B cell (primary cell): ENCODE results near the gene TMEM108. TPM values are rescaled to one million over a fixed set of nuclear protein-coding genes. Genes with fewer than 3 reads are reported as not detected.

Experiments used
- ATAC-seq: fragments of 200-7000 bp; cut with Tn5 transposase; one replicate; pipeline ENCODE4 v1.10.0; 2021; ENCODE audit warnings: low read depth, mild to moderate bottlenecking, moderate number of reproducible peaks, moderate library complexity
- CTCF ChIA-PET: fragments of 350-600 bp; sonication (Branson Sonifier 250); formaldehyde crosslinking; loops from one replicate; lab custom pipeline; 2021; ENCODE audit warnings: antibody characterized with exemption, inconsistent platforms; lab: Charles Lee
- POLR2A ChIA-PET: fragments of 350-600 bp; sonication (Branson Sonifier 250); formaldehyde crosslinking; loops from one replicate; lab custom pipeline; 2021; ENCODE audit warnings: antibody characterized with exemption; lab: Charles Lee
- DNase-seq: peaks from one replicate; pipeline ENCODE4 v3.0.0; 2013
- H2AFZ ChIP-seq: 2 replicates; pipeline ENCODE4 v1.6.1; 2012; ENCODE audit warnings: mild to moderate bottlenecking, low read depth, low read length; ENCODE audit not compliant: insufficient read depth, poor library complexity, severe bottlenecking
- H3K27ac ChIP-seq, 2 donors: 1 replicate in 1 of 2; 2 replicates in 1 of 2; pipeline ENCODE4 v1.5.1; 2012 to 2013; ENCODE audit warnings: low read length in 2 of 2, mild to moderate bottlenecking in 2 of 2, moderate library complexity in 1 of 2
- H3K27me3 ChIP-seq, 4 experiments: fragments of 200-600 bp in 1 of 4; sonication (generic) in 1 of 4; replicated peaks in 1 of 4; 1 replicate in 2 of 4; 2 replicates in 2 of 4; pipeline versions ENCODE4 v1.6.1 to v1.7.0; 2013 to 2016; ENCODE audit warnings: low read length in 3 of 4, mild to moderate bottlenecking in 2 of 4, mixed read lengths in 1 of 4, moderate library complexity in 1 of 4; ENCODE audit not compliant: insufficient read depth in 4 of 4, control insufficient read depth in 3 of 4; ENCODE audit errors: control extremely low read depth in 1 of 4
- H3K36me3 ChIP-seq, 2 experiments: replicated peaks in 1 of 2; 1 replicate in 1 of 2; 2 replicates in 1 of 2; pipeline versions ENCODE4 v1.6.1 to v1.7.1; 2013; ENCODE audit warnings: low read length in 1 of 2; ENCODE audit not compliant: insufficient read depth in 2 of 2, control insufficient read depth in 1 of 2; ENCODE audit errors: control extremely low read depth in 1 of 2, extremely low read depth in 1 of 2
- H3K4me1 ChIP-seq, 2 donors: fragments of 200-600 bp in 1 of 2; sonication (generic) in 1 of 2; 1 replicate in 1 of 2; 2 replicates in 1 of 2; pipeline versions ENCODE4 v1.5.1 to v1.6.1; 2013 to 2017; ENCODE audit warnings: low read length in 2 of 2; ENCODE audit not compliant: control insufficient read depth in 2 of 2, insufficient read depth in 2 of 2
- H3K4me2 ChIP-seq: replicated peaks from 2 replicates; pipeline ENCODE3; 2012; ENCODE audit warnings: mild to moderate bottlenecking, low read depth, low read length; ENCODE audit not compliant: poor library complexity, severe bottlenecking
- H3K4me3 ChIP-seq, 5 experiments: fragments of 200-600 bp in 1 of 5; sonication (generic) in 1 of 5; 1 replicate in 3 of 5; 2 replicates in 2 of 5; pipeline versions ENCODE4 v1.5.1 to v1.7.0; 2011 to 2016; ENCODE audit warnings: low read length in 4 of 5, mild to moderate bottlenecking in 4 of 5, low read depth in 2 of 5, control low read depth in 1 of 5, moderate library complexity in 1 of 5; ENCODE audit not compliant: insufficient read depth in 1 of 5; ENCODE audit errors: control extremely low read depth in 1 of 5, extremely low read depth in 1 of 5
- H3K79me2 ChIP-seq: fragments of 200-600 bp; sonication (generic); one replicate; pipeline ENCODE4 v1.6.0; 2016; ENCODE audit warnings: low read length; ENCODE audit not compliant: control insufficient read depth, insufficient read depth
- H3K9ac ChIP-seq: fragments of 200-600 bp; sonication (generic); 2 replicates; pipeline ENCODE4 v1.6.1; 2017; ENCODE audit warnings: mild to moderate bottlenecking, low read length, moderate library complexity
- H3K9me3 ChIP-seq, 3 donors: one replicate each; pipeline versions ENCODE4 v1.6.1 to v1.7.1; 2013; ENCODE audit warnings: low read length in 2 of 3; ENCODE audit not compliant: control insufficient read depth in 2 of 3, insufficient read depth in 1 of 3; ENCODE audit errors: control extremely low read depth in 1 of 3
- H4K20me1 ChIP-seq: 2 replicates; pipeline ENCODE4 v1.6.0; 2012; ENCODE audit warnings: mild to moderate bottlenecking, low read length; ENCODE audit not compliant: insufficient read depth, control insufficient read depth, poor library complexity, severe bottlenecking
- H3K27ac Mint-ChIP-seq: one replicate; pipeline ENCODE4 v1.8.0; 2021; ENCODE audit warnings: mixed read lengths
- H3K27me3 Mint-ChIP-seq: one replicate; pipeline ENCODE4 v1.8.0; 2021; ENCODE audit warnings: mixed read lengths
- H3K4me1 Mint-ChIP-seq: one replicate; pipeline ENCODE4 v1.8.0; 2021; ENCODE audit warnings: mixed read lengths
- H3K4me3 Mint-ChIP-seq: one replicate; pipeline ENCODE4 v1.8.0; 2021; ENCODE audit warnings: mixed read lengths
- H3K9me3 Mint-ChIP-seq: one replicate; pipeline ENCODE4 v1.8.0; 2022; ENCODE audit warnings: mixed read lengths; ENCODE audit not compliant: insufficient read depth
- EZH2 ChIP-seq: IDR thresholded peaks from 2 replicates; pipeline ENCODE4 v1.6.1; 2012; ENCODE audit warnings: borderline replicate concordance, low read depth, mild to moderate bottlenecking, moderate library complexity, low read length; ENCODE audit not compliant: insufficient read depth, poor library complexity, severe bottlenecking
- WGBS: methylation state at CpG from one replicate; pipeline ENCODE4 v1.1.5; 2013; ENCODE audit warnings: missing lambda C conversion rate; ENCODE audit not compliant: insufficient coverage; 5-methylcytosine and 5-hydroxymethylcytosine counted together
- intact Hi-C: fragments of 100-400 bp; cut with micrococcal nuclease; formaldehyde crosslinking; loops from one replicate; pipeline ENCODE4 v1.10.0; 2022
- polyA plus RNA-seq: library from polyadenylated mRNA; depleted of rRNA; stranded (reverse); fragments of >200 nt; gene quantifications from 2 replicates; pipeline ENCODE4 v1.2.3, GENCODE V29; 2012
- total RNA-seq, 2 donors: library from RNA; stranded (reverse); fragments of 120-200 nt in 1 of 2; gene quantifications; 1 replicate in 1 of 2; 2 replicates in 1 of 2; pipeline versions ENCODE4 v1.2.3 to v1.2.4, GENCODE V29; 2013 to 2022
- TF ChIP-seq, protein P1 (sequence below): fragments of 200-600 bp; IDR thresholded peaks from one replicate; pipeline ENCODE4 v1.8.0; 2022; ENCODE audit warnings: antibody characterized with exemption, mild to moderate bottlenecking

Gene TMEM108
- total and polyA plus RNA-seq, 2 donors (not counting 1 experiment from before 2014, with no cell fraction given): not detected

DNA sequence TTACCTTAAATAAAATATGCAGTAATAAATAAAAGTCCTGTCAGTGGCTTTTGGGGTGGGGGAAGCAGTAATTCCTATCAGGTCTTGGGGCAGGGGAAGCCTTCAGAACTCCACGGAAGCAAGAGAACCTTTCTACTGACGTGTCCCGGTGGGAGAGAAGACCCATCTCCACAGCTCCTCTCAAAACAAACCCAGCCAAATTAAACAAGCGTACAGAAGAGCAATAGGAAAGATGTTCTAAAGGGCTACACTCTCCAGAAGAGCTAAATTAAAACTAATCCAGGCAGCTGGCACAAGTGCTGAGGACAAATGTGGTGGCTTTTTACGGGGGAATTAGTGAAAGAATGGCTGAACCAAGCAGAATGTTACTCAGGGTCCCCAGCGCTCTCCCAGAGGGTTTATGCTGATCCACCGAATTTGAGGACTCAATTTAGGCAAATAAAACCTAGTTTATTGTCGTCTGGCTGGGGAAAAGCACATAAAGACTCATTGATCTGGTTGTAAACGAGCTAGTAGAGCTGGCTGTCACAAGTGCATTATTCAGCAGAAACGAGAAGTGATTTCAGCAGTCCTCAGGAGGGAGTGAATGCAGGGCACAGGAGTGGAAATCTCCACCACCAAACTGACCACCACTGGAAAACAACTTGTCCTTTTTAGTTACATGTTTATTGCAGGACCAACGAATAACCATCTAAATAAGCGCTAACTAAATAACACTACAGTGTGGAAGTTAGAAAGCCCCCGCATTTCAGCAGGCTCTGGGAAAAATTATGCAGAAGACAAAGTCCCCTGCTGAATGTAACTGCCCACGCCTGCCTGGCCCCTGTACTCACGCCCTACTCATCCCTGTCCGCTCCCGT, 375.2 kb downstream of the TMEM108 start:
- POLR2A ChIA-PET: no interaction called here
- H3K9me3 ChIP-seq: no peaks in the 10 kb centered on the region
- peak overlapping the region; percentile 36 for H2AFZ ChIP-seq
- DNase-seq: no peak
- Mint-ChIP-seq H3K27ac (no peak overlapping the region), H3K4me1 (peaks cover 5% of the 10 kb centered on the region), H3K4me3 (no peak overlapping the region), H3K27me3 (peaks cover 18% of the 10 kb centered on the region), H3K9me3 (no peaks in the 10 kb centered on the region)
- no peaks in the 10 kb centered on the region for H4K20me1 ChIP-seq
- no peaks in the 10 kb centered on the region for H3K79me2 ChIP-seq
- no peak overlapping the region for H3K4me2 ChIP-seq
- H3K36me3 ChIP-seq: no peaks in the 10 kb centered on the region
- no peaks in the 10 kb centered on the region for H3K4me1 ChIP-seq
- intact Hi-C loops: no loop called here
- no peak for TF ChIP-seq EZH2
- TF ChIP-seq, protein P1, sequence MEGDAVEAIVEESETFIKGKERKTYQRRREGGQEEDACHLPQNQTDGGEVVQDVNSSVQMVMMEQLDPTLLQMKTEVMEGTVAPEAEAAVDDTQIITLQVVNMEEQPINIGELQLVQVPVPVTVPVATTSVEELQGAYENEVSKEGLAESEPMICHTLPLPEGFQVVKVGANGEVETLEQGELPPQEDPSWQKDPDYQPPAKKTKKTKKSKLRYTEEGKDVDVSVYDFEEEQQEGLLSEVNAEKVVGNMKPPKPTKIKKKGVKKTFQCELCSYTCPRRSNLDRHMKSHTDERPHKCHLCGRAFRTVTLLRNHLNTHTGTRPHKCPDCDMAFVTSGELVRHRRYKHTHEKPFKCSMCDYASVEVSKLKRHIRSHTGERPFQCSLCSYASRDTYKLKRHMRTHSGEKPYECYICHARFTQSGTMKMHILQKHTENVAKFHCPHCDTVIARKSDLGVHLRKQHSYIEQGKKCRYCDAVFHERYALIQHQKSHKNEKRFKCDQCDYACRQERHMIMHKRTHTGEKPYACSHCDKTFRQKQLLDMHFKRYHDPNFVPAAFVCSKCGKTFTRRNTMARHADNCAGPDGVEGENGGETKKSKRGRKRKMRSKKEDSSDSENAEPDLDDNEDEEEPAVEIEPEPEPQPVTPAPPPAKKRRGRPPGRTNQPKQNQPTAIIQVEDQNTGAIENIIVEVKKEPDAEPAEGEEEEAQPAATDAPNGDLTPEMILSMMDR: no peak
- 28% methylated on average over 9 of the region's 17 CpGs for WGBS
- H3K27ac ChIP-seq: no peak overlapping the region
- no peak overlapping the region for H3K4me3 ChIP-seq
- H3K27me3 ChIP-seq: peaks cover 0 to 8% (median 4%) of the 10 kb centered on the region in 4 experiments
- CTCF ChIA-PET: interaction anchor here (0.8 to 2.0 kb wide), 4 partner anchors 11 to 165 kb away, joined by 3 to 4 read pairs (median 4); no protein-coding TSS in a partner anchor
- ATAC-seq: peak; percentile 33
- H3K9ac ChIP-seq: no peak overlapping the region

DNA sequence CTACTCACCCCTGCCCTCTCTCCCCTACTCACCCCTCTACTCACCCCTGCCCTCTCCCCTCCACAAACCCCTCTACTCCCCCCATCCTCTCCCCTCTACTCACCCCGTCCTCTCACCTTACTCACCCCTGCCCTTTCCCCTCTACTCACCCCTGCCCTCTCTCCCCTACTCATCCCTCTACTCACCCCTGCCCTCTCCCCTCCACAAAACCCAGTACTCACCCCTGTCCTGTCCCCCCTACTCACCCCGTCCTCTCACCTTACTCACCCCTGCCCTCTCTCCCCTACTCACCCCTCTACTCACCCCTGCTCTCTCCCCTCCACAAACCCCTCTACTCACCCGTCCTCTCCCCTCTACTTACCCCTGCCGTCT, 375.8 kb downstream of the TMEM108 start:
- Histone ChIP-seq H3K79me2 (no peaks in the 10 kb centered on the region), H3K27ac (no peak overlapping the region), H4K20me1 (no peaks in the 10 kb centered on the region), H3K9ac (no peak overlapping the region), H3K36me3 (no peaks in the 10 kb centered on the region), H3K4me3 (no peak overlapping the region), H3K4me1 (no peaks in the 10 kb centered on the region), H3K4me2 (no peak overlapping the region), H3K9me3 (no peaks in the 10 kb centered on the region), H2AFZ (no peak overlapping the region), H3K27me3 (peaks cover 0 to 11% (median 5%) of the 10 kb centered on the region in 4 experiments)
- DNase-seq (no peak), ATAC-seq (no peak)
- no peak overlapping the region for H3K27ac Mint-ChIP-seq
- H3K4me3 Mint-ChIP-seq: no peak overlapping the region
- 90% methylated on average over 3 of the region's 4 CpGs for WGBS
- intact Hi-C loops: no loop called here
- peaks cover 14% of the 10 kb centered on the region for H3K27me3 Mint-ChIP-seq
- POLR2A ChIA-PET: no interaction called here
- CTCF ChIA-PET: interaction anchor here (0.8 to 1.0 kb wide), 2 partner anchors 10 to 23 kb away, joined by 3 to 4 read pairs; no protein-coding TSS in a partner anchor
- no peaks in the 10 kb centered on the region for H3K9me3 Mint-ChIP-seq
- peaks cover 5% of the 10 kb centered on the region for H3K4me1 Mint-ChIP-seq
- TF ChIP-seq, protein P1: no peak
- no peak for TF ChIP-seq EZH2
